ENCODE measurements around the gene DBH.

Gene DBH

DNA sequence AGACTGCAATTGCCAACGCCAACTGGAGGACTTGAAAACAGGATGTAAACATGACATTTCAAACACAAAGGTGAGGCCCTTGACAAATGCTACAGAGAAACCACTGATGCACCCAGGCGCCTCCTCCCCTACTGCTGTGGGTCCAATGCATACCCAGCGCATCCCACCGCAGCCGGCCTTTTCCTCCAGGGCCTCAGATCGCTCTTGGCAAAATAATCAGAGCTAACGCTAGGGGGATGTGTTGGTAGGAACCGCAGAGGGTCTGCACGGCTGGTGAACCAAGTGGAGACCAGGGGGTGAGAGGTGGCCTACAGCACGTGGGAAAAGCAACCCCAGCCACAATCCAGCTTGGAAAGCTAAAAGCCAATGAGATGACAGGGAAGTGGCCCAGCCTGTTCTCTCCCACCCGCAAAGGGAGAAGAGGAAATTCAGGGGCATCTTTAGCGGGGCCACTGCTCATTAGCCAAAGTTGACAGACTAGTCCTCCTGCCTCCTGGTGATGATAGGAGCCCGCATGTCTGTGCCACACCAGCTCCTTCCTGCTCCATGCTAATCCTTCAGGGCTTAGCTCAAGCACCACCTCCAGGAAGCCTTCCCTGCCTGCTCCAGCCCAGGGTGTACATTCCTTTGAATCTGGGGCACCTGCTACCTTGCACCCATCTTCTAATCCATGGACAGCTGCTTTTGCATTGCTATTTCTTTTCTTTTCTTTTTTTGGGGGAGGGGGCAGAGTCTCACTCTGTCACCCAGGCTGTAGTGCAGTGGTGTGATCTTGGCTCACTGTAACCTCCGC is 32.8 kb upstream of the DBH start:
- in situ Hi-C loops (cut with HindIII; ENCODE audit: low sequenced_read_pairs): no loop called here
- TF ChIP-seq, protein P1, sequence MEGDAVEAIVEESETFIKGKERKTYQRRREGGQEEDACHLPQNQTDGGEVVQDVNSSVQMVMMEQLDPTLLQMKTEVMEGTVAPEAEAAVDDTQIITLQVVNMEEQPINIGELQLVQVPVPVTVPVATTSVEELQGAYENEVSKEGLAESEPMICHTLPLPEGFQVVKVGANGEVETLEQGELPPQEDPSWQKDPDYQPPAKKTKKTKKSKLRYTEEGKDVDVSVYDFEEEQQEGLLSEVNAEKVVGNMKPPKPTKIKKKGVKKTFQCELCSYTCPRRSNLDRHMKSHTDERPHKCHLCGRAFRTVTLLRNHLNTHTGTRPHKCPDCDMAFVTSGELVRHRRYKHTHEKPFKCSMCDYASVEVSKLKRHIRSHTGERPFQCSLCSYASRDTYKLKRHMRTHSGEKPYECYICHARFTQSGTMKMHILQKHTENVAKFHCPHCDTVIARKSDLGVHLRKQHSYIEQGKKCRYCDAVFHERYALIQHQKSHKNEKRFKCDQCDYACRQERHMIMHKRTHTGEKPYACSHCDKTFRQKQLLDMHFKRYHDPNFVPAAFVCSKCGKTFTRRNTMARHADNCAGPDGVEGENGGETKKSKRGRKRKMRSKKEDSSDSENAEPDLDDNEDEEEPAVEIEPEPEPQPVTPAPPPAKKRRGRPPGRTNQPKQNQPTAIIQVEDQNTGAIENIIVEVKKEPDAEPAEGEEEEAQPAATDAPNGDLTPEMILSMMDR (IDR thresholded peaks at IDR 0.05; ENCODE audit: low read depth, low read length): no peak
- DNase-seq (ENCODE audit: low read depth, low spot score): no peak
- no peak overlapping the region for H3K4me3 ChIP-seq (ENCODE audit: low read depth, low read length)

DNA sequence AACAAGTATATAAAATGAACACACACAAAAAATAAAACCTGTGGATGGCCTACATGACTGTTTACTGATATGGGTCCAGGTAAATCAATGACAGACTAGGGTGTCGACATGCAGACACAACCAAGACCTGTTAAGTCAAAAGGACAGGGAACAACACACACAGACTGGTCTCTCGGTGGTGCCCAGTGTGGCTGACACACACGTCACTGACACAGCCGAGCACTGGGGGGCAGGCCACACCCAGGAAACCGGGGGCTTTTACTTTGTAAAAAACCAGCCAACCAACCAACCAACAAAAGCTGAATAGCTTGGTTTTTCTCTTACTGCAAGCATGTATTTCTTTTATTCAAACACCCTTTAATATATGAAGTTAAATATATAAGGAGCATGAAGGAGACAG is 31.9 kb upstream of the DBH start:
- no peak for DNase-seq (ENCODE audit: low read depth, low spot score)
- in situ Hi-C loops (cut with HindIII; ENCODE audit: low sequenced_read_pairs): no loop called here
- no peak overlapping the region for H3K4me3 ChIP-seq (ENCODE audit: low read depth, low read length)
- TF ChIP-seq, protein P1 (IDR thresholded peaks at IDR 0.05; ENCODE audit: low read depth, low read length): no peak

DNA sequence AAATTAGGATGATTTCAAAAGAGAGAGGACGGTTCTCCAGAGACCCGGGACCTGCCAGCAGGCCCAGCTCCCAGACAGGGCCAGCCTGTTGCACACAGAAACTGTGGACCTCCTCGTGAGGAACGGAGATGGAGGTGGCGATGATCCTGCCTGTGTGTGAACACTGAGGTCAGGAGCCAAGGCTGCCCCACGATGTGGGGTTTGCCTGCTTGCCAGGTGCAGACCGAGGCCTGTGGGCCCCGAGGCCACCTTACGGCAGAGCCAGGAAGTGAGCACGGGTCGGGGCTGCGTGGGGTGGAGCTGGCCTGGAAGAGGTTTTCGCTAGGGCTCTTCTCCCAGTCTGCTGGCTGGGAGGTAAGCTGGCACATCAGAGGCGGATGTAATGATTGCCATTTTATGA is 31.3 kb upstream of the DBH start:
- in situ Hi-C loops (cut with HindIII; ENCODE audit: low sequenced_read_pairs): no loop called here
- H3K4me3 ChIP-seq (ENCODE audit: low read depth, low read length): no peak overlapping the region
- no peak for DNase-seq (ENCODE audit: low read depth, low spot score)
- TF ChIP-seq, protein P1 (IDR thresholded peaks at IDR 0.05; ENCODE audit: low read depth, low read length): no peak

DNA sequence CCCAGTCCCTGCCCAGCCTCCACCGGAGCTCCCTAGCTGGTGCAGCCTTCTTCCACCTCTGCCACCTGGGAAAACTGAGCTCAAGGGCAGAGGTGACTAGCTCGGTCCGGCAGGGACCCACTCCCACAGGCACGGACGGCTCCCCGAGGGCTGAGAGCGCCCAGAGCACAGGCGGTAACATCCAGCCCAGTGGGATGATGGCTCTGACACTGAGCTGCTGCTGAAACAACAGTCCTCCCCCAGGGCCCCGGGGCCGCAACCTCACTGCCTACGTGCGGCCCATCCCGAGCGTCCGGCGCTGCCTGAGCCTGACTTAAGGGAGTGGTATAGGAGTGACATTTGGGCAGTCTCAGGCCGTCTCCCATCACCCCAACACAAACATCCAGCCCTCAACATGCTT is 30.7 kb upstream of the DBH start:
- in situ Hi-C loops (cut with HindIII; ENCODE audit: low sequenced_read_pairs): no loop called here
- no peak overlapping the region for H3K4me3 ChIP-seq (ENCODE audit: low read depth, low read length)
- no peak for DNase-seq (ENCODE audit: low read depth, low spot score)
- TF ChIP-seq, protein P1 (IDR thresholded peaks at IDR 0.05; ENCODE audit: low read depth, low read length): no peak

DNA sequence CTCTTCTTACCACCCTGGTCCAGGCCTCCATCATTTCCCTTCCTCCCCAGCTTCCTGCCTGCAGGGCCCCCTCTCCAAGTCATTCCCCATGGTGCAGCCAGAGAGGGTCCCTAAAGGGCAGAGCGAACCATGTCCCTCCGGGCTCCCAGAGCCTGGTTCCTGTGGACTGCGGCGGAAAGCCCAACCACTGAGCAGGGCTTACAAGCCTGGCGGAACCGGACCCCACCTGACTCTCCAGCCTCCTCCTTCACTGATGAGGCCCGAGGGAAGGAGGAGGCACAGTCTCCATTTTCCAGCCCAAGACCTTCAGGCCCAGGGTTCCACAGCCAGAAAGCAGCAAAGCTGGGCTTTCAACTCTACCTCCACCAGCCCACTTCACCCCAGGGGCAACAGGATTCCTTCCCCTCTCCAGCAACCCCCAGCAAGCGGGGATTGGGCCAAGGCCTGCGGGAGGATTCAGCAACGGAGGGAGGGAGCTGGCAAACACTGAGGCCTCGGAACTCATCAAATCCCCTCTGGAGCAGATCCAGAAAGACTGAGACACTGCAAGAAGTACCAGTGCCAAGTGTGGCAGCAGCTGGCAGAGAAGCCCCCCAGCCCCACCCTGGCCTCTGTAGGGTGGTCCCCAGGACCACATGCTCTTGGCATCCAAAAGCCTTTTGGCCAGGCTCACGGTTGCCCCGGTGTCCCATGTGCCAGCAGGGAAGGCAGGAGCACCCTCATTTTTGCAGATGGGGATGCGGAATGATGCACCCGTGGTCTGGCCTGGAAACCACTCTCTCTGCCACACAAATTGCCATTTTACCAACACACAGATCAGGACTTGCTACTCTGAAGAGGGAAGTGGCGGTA is 30.1 kb upstream of the DBH start:
- TF ChIP-seq, protein P1 (IDR thresholded peaks at IDR 0.05; ENCODE audit: low read depth, low read length): no peak
- H3K4me3 ChIP-seq (ENCODE audit: low read depth, low read length): no peak overlapping the region
- in situ Hi-C loops (cut with HindIII; ENCODE audit: low sequenced_read_pairs): no loop called here
- DNase-seq (ENCODE audit: low read depth, low spot score): no peak

DNA sequence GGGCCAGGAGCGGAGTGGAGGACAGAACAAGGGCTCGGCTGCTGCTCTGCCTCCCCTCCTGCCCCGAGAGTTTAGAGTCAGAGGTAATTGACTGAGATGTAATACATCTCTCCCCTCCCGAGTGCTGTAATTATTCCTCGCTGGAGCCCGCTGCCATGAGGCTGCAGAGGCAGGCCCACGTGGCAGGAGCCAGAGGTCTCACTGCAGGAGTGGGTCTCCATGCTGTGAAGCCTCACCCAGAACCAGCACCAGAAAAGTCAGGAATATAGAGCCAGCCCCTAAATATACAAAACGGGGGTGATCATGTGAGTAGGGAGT is 29.5 kb upstream of the DBH start:
- H3K4me3 ChIP-seq (ENCODE audit: low read depth, low read length): no peak overlapping the region
- no peak for DNase-seq (ENCODE audit: low read depth, low spot score)
- in situ Hi-C loops (cut with HindIII; ENCODE audit: low sequenced_read_pairs): no loop called here
- TF ChIP-seq, protein P1 (IDR thresholded peaks at IDR 0.05; ENCODE audit: low read depth, low read length): no peak
